ENCODE measurements around the gene NOX3.
A peak's percentile ranks its signal among the peaks of the same experiment; 100 is the strongest.
"Not testable (repeated sequence)": the region's sequence is repeated elsewhere in the genome, so short reads cannot be mapped to it uniquely, and the experiment has no call there.

Gene NOX3

GRCh38 chr6:155495011-155495768, 39.6 kb upstream of the NOX3 start:
- no peak overlapping the region for H3K4me3 ChIP-seq (ENCODE audit: low read depth, low read length)
- in situ Hi-C loops (cut with HindIII; ENCODE audit: low sequenced_read_pairs): no loop called here
- DNase-seq (ENCODE audit: low read depth, low spot score): peak; percentile 70

DNA sequence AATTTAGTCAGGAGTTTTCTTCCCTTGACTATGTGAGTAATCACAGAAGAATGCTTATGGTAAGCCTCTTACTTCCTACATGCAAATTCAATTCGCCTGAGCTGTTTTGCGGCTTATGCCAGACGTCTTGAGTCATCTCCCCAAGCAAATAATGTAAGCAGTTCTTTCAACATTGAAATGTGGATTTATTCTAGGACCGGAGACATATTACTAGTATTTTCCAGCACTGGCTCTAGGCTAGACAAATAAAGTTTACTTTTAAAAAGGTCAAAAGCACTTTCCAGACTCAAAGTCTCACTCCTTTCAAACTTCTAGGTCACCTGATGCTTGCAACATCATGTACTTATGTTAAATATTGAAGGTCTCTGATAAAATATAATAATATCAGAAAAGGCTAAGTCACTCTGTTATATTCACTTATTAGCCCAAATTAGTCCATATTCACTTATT, 38.1 kb upstream of the NOX3 start:
- no peak overlapping the region for H3K4me3 ChIP-seq (ENCODE audit: low read depth, low read length)
- TF ChIP-seq, protein P1, sequence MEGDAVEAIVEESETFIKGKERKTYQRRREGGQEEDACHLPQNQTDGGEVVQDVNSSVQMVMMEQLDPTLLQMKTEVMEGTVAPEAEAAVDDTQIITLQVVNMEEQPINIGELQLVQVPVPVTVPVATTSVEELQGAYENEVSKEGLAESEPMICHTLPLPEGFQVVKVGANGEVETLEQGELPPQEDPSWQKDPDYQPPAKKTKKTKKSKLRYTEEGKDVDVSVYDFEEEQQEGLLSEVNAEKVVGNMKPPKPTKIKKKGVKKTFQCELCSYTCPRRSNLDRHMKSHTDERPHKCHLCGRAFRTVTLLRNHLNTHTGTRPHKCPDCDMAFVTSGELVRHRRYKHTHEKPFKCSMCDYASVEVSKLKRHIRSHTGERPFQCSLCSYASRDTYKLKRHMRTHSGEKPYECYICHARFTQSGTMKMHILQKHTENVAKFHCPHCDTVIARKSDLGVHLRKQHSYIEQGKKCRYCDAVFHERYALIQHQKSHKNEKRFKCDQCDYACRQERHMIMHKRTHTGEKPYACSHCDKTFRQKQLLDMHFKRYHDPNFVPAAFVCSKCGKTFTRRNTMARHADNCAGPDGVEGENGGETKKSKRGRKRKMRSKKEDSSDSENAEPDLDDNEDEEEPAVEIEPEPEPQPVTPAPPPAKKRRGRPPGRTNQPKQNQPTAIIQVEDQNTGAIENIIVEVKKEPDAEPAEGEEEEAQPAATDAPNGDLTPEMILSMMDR (IDR thresholded peaks at IDR 0.05; ENCODE audit: low read depth, low read length): no peak
- in situ Hi-C loops (cut with HindIII; ENCODE audit: low sequenced_read_pairs): no loop called here
- peak; percentile 99 for DNase-seq (ENCODE audit: low read depth, low spot score)

More at GRCh38 chr6:155495011-155495768, 39.6 kb upstream of the NOX3 start:
- TF ChIP-seq, protein P1 (IDR thresholded peaks at IDR 0.05; ENCODE audit: low read depth, low read length): peak; percentile 52

GRCh38 chr6:155493026-155493693, 37.5 kb upstream of the NOX3 start:
- no peak overlapping the region for H3K4me3 ChIP-seq (ENCODE audit: low read depth, low read length)
- in situ Hi-C loops (cut with HindIII; ENCODE audit: low sequenced_read_pairs): no loop called here
- DNase-seq (ENCODE audit: low read depth, low spot score): no peak
- TF ChIP-seq, protein P1 (IDR thresholded peaks at IDR 0.05; ENCODE audit: low read depth, low read length): no peak

DNA sequence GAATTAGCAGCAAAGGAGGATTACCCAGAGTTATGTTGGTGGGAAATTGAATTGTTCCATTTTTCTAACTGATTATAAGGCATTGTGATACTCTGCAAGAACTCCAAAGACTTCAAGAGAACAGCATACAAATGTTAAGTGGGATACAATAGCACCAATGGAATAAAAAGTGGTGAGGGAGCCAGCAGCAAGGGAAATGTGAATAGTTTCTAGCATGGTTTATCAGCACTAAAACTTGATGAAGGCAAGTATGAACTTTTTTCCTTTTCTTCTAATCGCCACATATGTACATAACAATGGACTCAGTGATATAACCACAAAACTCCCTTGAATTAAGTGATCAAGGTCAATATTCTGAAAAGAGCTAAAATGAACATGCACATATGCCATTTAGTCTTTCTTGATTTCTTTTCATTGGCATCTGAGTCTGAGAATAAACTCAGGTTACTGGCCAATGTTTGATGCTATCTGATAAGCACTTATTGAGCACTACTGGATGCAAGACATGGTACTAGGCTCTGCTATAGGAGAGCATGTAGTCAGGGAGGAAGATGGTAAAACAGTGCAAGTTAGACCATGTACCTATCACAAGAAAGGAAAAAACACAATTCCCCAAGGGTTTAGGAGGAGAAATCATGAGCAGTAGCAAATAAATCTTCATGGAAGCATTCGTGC, 36.6 kb upstream of the NOX3 start:
- no peak for DNase-seq (ENCODE audit: low read depth, low spot score)
- no peak overlapping the region for H3K4me3 ChIP-seq (ENCODE audit: low read depth, low read length)
- TF ChIP-seq, protein P1 (IDR thresholded peaks at IDR 0.05; ENCODE audit: low read depth, low read length): no peak
- in situ Hi-C loops (cut with HindIII; ENCODE audit: low sequenced_read_pairs): no loop called here

- no peak overlapping the region for H3K4me3 ChIP-seq (ENCODE audit: low read depth, low read length)
- in situ Hi-C loops (cut with HindIII; ENCODE audit: low sequenced_read_pairs): no loop called here
- TF ChIP-seq, protein P1 (IDR thresholded peaks at IDR 0.05; ENCODE audit: low read depth, low read length): no peak
- no peak for DNase-seq (ENCODE audit: low read depth, low spot score)
Measured at GRCh38 chr6:155491421-155491820, 35.8 kb upstream of the NOX3 start.

- DNase-seq (ENCODE audit: low read depth, low spot score); in situ Hi-C loops (cut with HindIII; ENCODE audit: low sequenced_read_pairs); H3K4me3 ChIP-seq (ENCODE audit: low read depth, low read length): not testable (repeated sequence)
Measured at GRCh38 chr6:155488197-155488596, 32.6 kb upstream of the NOX3 start.

All from astrocyte of the spinal cord (primary cell).